ENCODE data around the gene TCERG1L. TPM values are rescaled to one million over a fixed set of nuclear protein-coding genes. Genes with fewer than 3 reads are reported as not detected.

TCERG1L gene
- polyA plus RNA-seq, 1 of the 3 experiments (the other 2 are of a cell fraction) = not detected

GRCh38 chr10:131174211-131174565 is 137.3 kb downstream of the TCERG1L start:
- POLR2A ChIA-PET = no interaction called here
- H4K20me1 ChIP-seq (ENCODE audit: insufficient read depth) = no peaks in the 10 kb centered on the region
- no peak overlapping the region for H3K4me3 ChIP-seq (ENCODE audit: low read depth in 2 of 2, low read length in 1 of 2)
- H3K79me2 ChIP-seq (ENCODE audit: insufficient read depth) = no peaks in the 10 kb centered on the region
- H3K27ac ChIP-seq (ENCODE audit: low read depth in 2 of 2, low read length in 1 of 2) = no peak overlapping the region
- no peaks in the 10 kb centered on the region for H3K27me3 ChIP-seq (ENCODE audit: insufficient read depth)
- H2AFZ ChIP-seq (ENCODE audit: low read depth) = no peak overlapping the region
- WGBS (ENCODE audit: low lambda C conversion rate) = 59% methylated on average over 8 of the region's 13 CpGs
- DNase-seq = no peak
- H3K4me1 ChIP-seq (ENCODE audit: control insufficient read depth in 1 of 2, insufficient read depth in 2 of 2, low read depth in 1 of 2, low read length in 1 of 2) = peaks cover 0 to 4% of the 10 kb centered on the region in 2 experiments; a peak in 1 of 4 replicates
- no peak for TF ChIP-seq NFIC (IDR thresholded peaks at IDR 0.05; ENCODE audit: borderline replicate concordance)
- no peak for TF ChIP-seq FOXM1 (IDR thresholded peaks at IDR 0.05; ENCODE audit: low read depth)
- TF ChIP-seq ELF1 (IDR thresholded peaks at IDR 0.05) = no peak
- TF ChIP-seq RCOR1 (IDR thresholded peaks at IDR 0.05; ENCODE audit: low read length) = no peak
- no peak for TF ChIP-seq RAD21 (IDR thresholded peaks at IDR 0.05; ENCODE audit: low read length)
- TF ChIP-seq GABPA (IDR thresholded peaks at IDR 0.05; ENCODE audit: low read depth) = no peak
- TF ChIP-seq YY1 (IDR thresholded peaks at IDR 0.05; ENCODE audit: low read depth) = no peak
- no peak for TF ChIP-seq FOSL2 (IDR thresholded peaks at IDR 0.05; ENCODE audit: borderline replicate concordance, low read depth)
- TF ChIP-seq RXRA (IDR thresholded peaks at IDR 0.05; ENCODE audit: borderline replicate concordance, low read depth) = no peak
- H3F3A ChIP-seq (replicated peaks; ENCODE audit: insufficient read depth) = peaks cover 4% of the 10 kb centered on the region
- no peaks in the 10 kb centered on the region for H3K36me3 ChIP-seq (replicated peaks in 1 of 2; ENCODE audit: control insufficient read depth in 1 of 2, insufficient read depth in 2 of 2, low read length in 1 of 2)
- H3K4me2 ChIP-seq = no peak overlapping the region
- no peak overlapping the region for H3K9ac ChIP-seq
- no peaks in the 10 kb centered on the region for H3K9me2 ChIP-seq
- H3K9me3 ChIP-seq = no peaks in the 10 kb centered on the region
- CTCF ChIA-PET = interaction anchor here (0.9 kb wide), 1 partner anchor 135 kb away, joined by 3 read pairs; no protein-coding TSS in a partner anchor

- no peaks in the 10 kb centered on the region for H3K27me3 ChIP-seq (ENCODE audit: insufficient read depth)
- no peaks in the 10 kb centered on the region for H3K79me2 ChIP-seq (ENCODE audit: insufficient read depth)
- no peaks in the 10 kb centered on the region for H3K9me2 ChIP-seq
- TF ChIP-seq TEAD4 (IDR thresholded peaks at IDR 0.05; ENCODE audit: borderline replicate concordance, insufficient read depth) = no peak
- TF ChIP-seq REST (IDR thresholded peaks at IDR 0.05; ENCODE audit: low read depth, low read length) = no peak
- no peak for TF ChIP-seq PBX3 (IDR thresholded peaks at IDR 0.05)
- no peak for TF ChIP-seq SMC3 (IDR thresholded peaks at IDR 0.05; ENCODE audit: low read depth, low read length)
- no peak for TF ChIP-seq USF1 (IDR thresholded peaks at IDR 0.05; ENCODE audit: borderline replicate concordance, low read depth)
- no peak for TF ChIP-seq POLR2AphosphoS5 (IDR thresholded peaks at IDR 0.05; ENCODE audit: low read depth, low read length)
- CTCF ChIA-PET = interaction anchor here (0.9 kb wide), 1 partner anchor 135 kb away, joined by 3 read pairs; no protein-coding TSS in a partner anchor
- H3K27ac ChIP-seq (ENCODE audit: low read depth in 2 of 2, low read length in 1 of 2) = no peak overlapping the region
- POLR2A ChIA-PET = no interaction called here
- no peak overlapping the region for H2AFZ ChIP-seq (ENCODE audit: low read depth)
- peaks cover 4% of the 10 kb centered on the region for H3F3A ChIP-seq (replicated peaks; ENCODE audit: insufficient read depth)
- H3K4me2 ChIP-seq = no peak overlapping the region
- no peaks in the 10 kb centered on the region for H3K9me3 ChIP-seq
- no peak overlapping the region for H3K4me3 ChIP-seq (ENCODE audit: low read depth in 2 of 2, low read length in 1 of 2)
- H3K4me1 ChIP-seq (ENCODE audit: control insufficient read depth in 1 of 2, insufficient read depth in 2 of 2, low read depth in 1 of 2, low read length in 1 of 2) = peaks cover 0 to 4% of the 10 kb centered on the region in 2 experiments; a peak in 1 of 4 replicates
- no peak for DNase-seq
- no peak overlapping the region for H3K9ac ChIP-seq
- H3K36me3 ChIP-seq (replicated peaks in 1 of 2; ENCODE audit: control insufficient read depth in 1 of 2, insufficient read depth in 2 of 2, low read length in 1 of 2) = no peaks in the 10 kb centered on the region
- WGBS (ENCODE audit: low lambda C conversion rate) = 60% methylated on average over 8 of the region's 12 CpGs
- H4K20me1 ChIP-seq (ENCODE audit: insufficient read depth) = no peaks in the 10 kb centered on the region
Measured at GRCh38 chr10:131173484-131174210, 137.9 kb downstream of the TCERG1L start.
